ENCODE measurements around the gene CEP104.

The CEP104 gene

DNA sequence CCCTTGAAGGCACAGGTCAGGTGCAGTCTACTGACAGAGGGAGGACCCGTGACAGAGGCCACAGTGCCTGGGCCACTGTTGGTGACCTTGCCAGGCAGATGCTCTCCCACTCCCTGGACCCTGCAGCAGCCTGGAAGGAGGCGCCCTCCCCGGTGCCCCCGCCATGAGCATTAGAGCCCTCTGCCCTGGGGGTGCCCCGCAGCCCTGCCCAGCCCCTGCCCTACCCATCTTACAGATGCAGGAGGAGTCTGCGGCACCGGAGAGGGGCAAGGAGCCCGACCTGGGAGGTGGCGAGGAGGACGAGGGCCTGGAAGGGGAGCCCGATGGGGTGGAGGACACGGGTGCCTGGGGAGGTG lies 94.2 kb downstream of the CEP104 start:
- no peak for DNase-seq (ENCODE audit: low spot score)

DNA sequence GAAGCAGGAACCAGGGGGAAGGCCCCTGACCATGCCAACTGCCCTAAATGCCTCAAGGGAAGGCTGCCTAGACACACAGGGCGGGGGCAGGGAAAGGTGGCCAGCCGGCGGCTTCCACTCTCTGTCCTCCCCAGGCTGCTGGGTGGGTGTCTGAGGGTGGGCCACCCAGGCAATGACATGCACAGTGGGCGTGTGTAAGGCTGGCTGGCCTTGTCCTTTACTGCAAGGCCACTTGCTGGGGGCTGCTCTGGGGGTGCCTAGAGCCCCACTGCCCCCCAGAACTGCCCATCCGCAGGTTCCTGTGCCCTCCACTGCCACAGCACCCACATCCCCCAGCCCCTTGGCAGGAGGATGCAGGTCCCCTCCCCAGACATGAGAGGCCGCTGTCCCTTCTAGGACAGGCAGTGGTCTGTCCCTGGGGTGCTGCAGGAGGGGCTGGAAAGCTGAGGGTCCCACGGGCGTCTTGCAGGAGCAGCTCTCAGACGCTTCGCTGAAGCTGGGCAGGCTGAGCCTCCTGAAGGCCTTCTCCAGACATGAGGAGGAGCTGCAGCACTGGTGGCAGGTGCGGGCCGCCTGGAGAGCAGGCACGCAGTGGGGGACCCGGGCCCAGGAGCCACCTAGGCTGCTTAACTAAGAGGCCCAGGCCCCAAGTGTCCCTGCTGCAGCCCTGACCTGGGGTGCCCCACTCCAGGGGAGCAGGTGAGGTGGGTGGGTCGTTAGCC lies 94.7 kb downstream of the CEP104 start:
- DNase-seq (ENCODE audit: low spot score), result no peak
